ENCODE measurements around the gene LMAN1L.

The LMAN1L gene

DNA sequence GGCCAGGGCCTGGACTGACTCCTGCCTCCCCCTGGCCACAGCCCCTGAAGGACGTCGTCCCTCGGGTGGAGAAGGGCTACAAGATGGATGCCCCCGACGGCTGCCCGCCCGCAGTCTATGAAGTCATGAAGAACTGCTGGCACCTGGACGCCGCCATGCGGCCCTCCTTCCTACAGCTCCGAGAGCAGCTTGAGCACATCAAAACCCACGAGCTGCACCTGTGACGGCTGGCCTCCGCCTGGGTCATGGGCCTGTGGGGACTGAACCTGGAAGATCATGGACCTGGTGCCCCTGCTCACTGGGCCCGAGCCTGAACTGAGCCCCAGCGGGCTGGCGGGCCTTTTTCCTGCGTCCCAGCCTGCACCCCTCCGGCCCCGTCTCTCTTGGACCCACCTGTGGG, 10.3 kb upstream of the LMAN1L start:
- no peak for TF ChIP-seq EZH2phosphoT487 (IDR thresholded peaks at IDR 0.05; ENCODE audit: borderline replicate concordance, low read length)
- TF ChIP-seq, protein P1, sequence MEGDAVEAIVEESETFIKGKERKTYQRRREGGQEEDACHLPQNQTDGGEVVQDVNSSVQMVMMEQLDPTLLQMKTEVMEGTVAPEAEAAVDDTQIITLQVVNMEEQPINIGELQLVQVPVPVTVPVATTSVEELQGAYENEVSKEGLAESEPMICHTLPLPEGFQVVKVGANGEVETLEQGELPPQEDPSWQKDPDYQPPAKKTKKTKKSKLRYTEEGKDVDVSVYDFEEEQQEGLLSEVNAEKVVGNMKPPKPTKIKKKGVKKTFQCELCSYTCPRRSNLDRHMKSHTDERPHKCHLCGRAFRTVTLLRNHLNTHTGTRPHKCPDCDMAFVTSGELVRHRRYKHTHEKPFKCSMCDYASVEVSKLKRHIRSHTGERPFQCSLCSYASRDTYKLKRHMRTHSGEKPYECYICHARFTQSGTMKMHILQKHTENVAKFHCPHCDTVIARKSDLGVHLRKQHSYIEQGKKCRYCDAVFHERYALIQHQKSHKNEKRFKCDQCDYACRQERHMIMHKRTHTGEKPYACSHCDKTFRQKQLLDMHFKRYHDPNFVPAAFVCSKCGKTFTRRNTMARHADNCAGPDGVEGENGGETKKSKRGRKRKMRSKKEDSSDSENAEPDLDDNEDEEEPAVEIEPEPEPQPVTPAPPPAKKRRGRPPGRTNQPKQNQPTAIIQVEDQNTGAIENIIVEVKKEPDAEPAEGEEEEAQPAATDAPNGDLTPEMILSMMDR (IDR thresholded peaks at IDR 0.05; ENCODE audit: low read depth, low read length, poor library complexity, severe bottlenecking) = no peak
- H3K9me2 ChIP-seq (replicated peaks; ENCODE audit: control insufficient read depth, low read length) = no peaks in the 10 kb centered on the region
- peaks cover 77% of the 10 kb centered on the region for H3K36me3 ChIP-seq (ENCODE audit: control insufficient read depth, low read length)
- H3K4me1 ChIP-seq (ENCODE audit: control insufficient read depth, low read length) = peaks cover 33% of the 10 kb centered on the region
- H3K27me3 ChIP-seq (ENCODE audit: control insufficient read depth, low read length) = no peaks in the 10 kb centered on the region
- peaks cover 34% of the 10 kb centered on the region for H4K20me1 ChIP-seq (ENCODE audit: control insufficient read depth, insufficient read depth, low read depth, low read length)
- no peak overlapping the region for H3K4me3 ChIP-seq (ENCODE audit: low read length)
- H3K27ac ChIP-seq (ENCODE audit: low read depth, low read length) = no peak overlapping the region
- H3K4me2 ChIP-seq (ENCODE audit: low read length) = no peak overlapping the region
- H3K79me2 ChIP-seq (ENCODE audit: control insufficient read depth, low read length) = peaks cover 23% of the 10 kb centered on the region
- peaks cover 26% of the 10 kb centered on the region for H3F3A ChIP-seq (ENCODE audit: control insufficient read depth, insufficient read depth)
- no peaks in the 10 kb centered on the region for H3K9me3 ChIP-seq (ENCODE audit: control insufficient read depth, insufficient read depth, low read length)

DNA sequence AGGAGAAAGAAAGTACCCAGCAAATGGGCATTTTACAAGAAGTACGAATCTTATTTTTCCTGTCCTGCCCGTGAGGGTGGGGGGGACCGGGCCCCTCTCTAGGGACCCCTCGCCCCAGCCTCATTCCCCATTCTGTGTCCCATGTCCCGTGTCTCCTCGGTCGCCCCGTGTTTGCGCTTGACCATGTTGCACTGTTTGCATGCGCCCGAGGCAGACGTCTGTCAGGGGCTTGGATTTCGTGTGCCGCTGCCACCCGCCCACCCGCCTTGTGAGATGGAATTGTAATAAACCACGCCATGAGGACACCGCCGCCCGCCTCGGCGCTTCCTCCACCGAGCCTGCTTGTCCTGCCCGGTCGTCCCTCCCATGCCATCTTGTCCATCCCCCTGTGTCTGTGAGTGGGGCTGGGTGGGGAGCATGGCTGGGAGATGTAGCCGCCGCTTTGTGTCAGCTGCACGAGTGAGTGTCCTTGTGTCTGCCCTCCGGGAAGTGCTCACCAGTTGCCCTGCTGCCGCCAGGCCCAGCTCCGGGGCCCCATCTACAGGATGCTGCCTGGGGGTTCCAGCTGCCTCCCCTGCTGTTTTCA, 9.7 kb upstream of the LMAN1L start:
- H4K20me1 ChIP-seq (ENCODE audit: control insufficient read depth, insufficient read depth, low read depth, low read length) = peaks cover 34% of the 10 kb centered on the region
- H3K79me2 ChIP-seq (ENCODE audit: control insufficient read depth, low read length) = peaks cover 16% of the 10 kb centered on the region
- H3K9me2 ChIP-seq (replicated peaks; ENCODE audit: control insufficient read depth, low read length) = no peaks in the 10 kb centered on the region
- H3K4me2 ChIP-seq (ENCODE audit: low read length) = no peak overlapping the region
- TF ChIP-seq EZH2phosphoT487 (IDR thresholded peaks at IDR 0.05; ENCODE audit: borderline replicate concordance, low read length) = no peak
- no peaks in the 10 kb centered on the region for H3K9me3 ChIP-seq (ENCODE audit: control insufficient read depth, insufficient read depth, low read length)
- H3K27ac ChIP-seq (ENCODE audit: low read depth, low read length) = no peak overlapping the region
- H3K36me3 ChIP-seq (ENCODE audit: control insufficient read depth, low read length) = peaks cover 71% of the 10 kb centered on the region
- no peak overlapping the region for H3K4me3 ChIP-seq (ENCODE audit: low read length)
- peaks cover 28% of the 10 kb centered on the region for H3F3A ChIP-seq (ENCODE audit: control insufficient read depth, insufficient read depth)
- peaks cover 27% of the 10 kb centered on the region for H3K4me1 ChIP-seq (ENCODE audit: control insufficient read depth, low read length)
- H3K27me3 ChIP-seq (ENCODE audit: control insufficient read depth, low read length) = no peaks in the 10 kb centered on the region

DNA sequence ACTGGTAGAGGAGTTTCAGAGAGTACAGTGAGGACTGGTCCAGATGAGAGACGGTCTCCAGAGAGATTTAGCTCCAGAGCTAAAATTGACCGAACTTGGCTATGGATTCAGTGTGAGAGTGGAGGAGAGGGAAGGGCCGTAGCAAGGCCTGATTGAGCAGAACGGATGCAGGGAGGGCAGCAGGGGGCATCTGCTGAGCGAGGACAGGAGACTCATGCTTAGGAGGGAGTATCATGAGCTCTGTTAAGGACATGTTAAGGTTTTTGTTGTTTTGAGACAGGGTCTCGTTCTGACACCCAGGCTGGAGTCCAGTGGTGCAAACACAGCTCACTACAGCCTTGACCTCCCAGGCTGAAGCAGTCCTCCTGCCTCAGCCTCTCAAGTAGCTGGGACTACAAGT, 7.7 kb upstream of the LMAN1L start:
- peaks cover 8% of the 10 kb centered on the region for H3K27me3 ChIP-seq (ENCODE audit: control insufficient read depth, low read length)
- H3K4me1 ChIP-seq (ENCODE audit: control insufficient read depth, low read length) = peaks cover 15% of the 10 kb centered on the region
- no peaks in the 10 kb centered on the region for H3K9me2 ChIP-seq (replicated peaks; ENCODE audit: control insufficient read depth, low read length)
- H3K27ac ChIP-seq (ENCODE audit: low read depth, low read length) = no peak overlapping the region
- H4K20me1 ChIP-seq (ENCODE audit: control insufficient read depth, insufficient read depth, low read depth, low read length) = peaks cover 21% of the 10 kb centered on the region
- H3K79me2 ChIP-seq (ENCODE audit: control insufficient read depth, low read length) = peaks cover 1% of the 10 kb centered on the region; the same call in 1 of the 2 replicates
- no peaks in the 10 kb centered on the region for H3K9me3 ChIP-seq (ENCODE audit: control insufficient read depth, insufficient read depth, low read length)
- H3F3A ChIP-seq (ENCODE audit: control insufficient read depth, insufficient read depth) = peaks cover 29% of the 10 kb centered on the region
- no peak overlapping the region for H3K4me3 ChIP-seq (ENCODE audit: low read length)
- no peak for TF ChIP-seq EZH2phosphoT487 (IDR thresholded peaks at IDR 0.05; ENCODE audit: borderline replicate concordance, low read length)
- TF ChIP-seq, protein P1 (IDR thresholded peaks at IDR 0.05; ENCODE audit: low read depth, low read length, poor library complexity, severe bottlenecking) = no peak
- H3K36me3 ChIP-seq (ENCODE audit: control insufficient read depth, low read length) = peaks cover 51% of the 10 kb centered on the region
- no peak overlapping the region for H3K4me2 ChIP-seq (ENCODE audit: low read length)

DNA sequence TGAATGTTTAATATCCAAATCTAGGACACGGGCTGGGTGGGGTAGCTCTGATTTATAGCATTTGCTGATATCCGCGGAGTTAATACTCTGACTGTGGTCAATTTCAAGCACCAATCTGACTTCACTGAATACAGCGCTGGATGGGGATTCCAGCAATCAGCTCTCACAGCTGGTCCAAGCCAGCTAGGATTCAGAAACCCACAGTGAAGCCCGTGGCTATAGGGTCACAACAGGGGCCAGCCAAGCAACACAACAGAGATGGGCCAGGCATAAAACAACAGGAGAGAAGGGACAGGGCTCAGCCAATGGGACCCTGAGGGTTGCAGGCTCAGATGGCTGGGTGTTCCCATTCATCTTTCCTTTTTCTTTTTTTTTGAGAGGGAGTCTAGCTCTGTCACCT, 5.4 kb upstream of the LMAN1L start:
- Histone ChIP-seq H3F3A (ENCODE audit: control insufficient read depth, insufficient read depth) (peaks cover 29% of the 10 kb centered on the region), H4K20me1 (ENCODE audit: control insufficient read depth, insufficient read depth, low read depth, low read length) (0 out of 2 replicates have a peak, but pooled peaks cover 2% of the 10 kb centered on the region), H3K36me3 (ENCODE audit: control insufficient read depth, low read length) (peaks cover 28% of the 10 kb centered on the region), H3K4me1 (ENCODE audit: control insufficient read depth, low read length) (peaks cover 8% of the 10 kb centered on the region), H3K9me3 (ENCODE audit: control insufficient read depth, insufficient read depth, low read length) (no peaks in the 10 kb centered on the region), H3K27me3 (ENCODE audit: control insufficient read depth, low read length) (peaks cover 8% of the 10 kb centered on the region), H3K4me3 (ENCODE audit: low read length) (no peak overlapping the region), H3K27ac (ENCODE audit: low read depth, low read length) (no peak overlapping the region), H3K9me2 (replicated peaks; ENCODE audit: control insufficient read depth, low read length) (no peaks in the 10 kb centered on the region), H3K4me2 (ENCODE audit: low read length) (no peak overlapping the region), H3K79me2 (ENCODE audit: control insufficient read depth, low read length) (no peaks in the 10 kb centered on the region)
- TF ChIP-seq, protein P1 (IDR thresholded peaks at IDR 0.05; ENCODE audit: low read depth, low read length, poor library complexity, severe bottlenecking) = no peak
- TF ChIP-seq EZH2phosphoT487 (IDR thresholded peaks at IDR 0.05; ENCODE audit: borderline replicate concordance, low read length) = no peak

Measured in DOHH2 (cell line).